ENCODE data around the gene ITGAD. TPM values are rescaled to one million over a fixed set of nuclear protein-coding genes. Genes with fewer than 3 reads are reported as not detected.

ITGAD gene
- total RNA-seq, 1 experiment from 2014 or later, result not detected

DNA sequence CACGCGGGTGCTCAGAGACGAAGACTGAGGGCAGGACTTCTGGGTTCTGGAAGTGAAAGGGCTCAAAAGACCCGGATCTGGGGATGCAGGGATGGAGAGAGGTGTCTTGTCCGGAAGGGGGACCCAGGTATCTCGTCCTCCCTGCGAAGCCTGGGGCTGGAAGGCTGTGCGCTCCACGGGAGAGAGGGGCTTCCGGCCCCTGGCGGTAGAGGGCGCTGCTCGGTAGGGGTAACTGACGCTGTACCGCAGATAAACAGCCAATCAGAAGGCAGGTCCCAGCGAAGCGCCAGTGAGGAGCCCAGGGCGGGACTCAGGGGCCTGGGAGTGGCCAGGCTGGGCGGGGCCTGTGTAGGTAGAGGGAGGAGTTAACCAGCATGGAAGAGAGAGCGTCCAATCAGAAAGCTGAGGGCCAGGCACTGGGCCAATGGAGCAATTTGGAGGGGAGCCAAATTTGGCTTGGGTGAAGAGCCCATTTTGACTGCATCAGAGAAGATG lies 79.6 kb downstream of the ITGAD start:
- no peak overlapping the region for H3T11ph ChIP-seq (ENCODE audit: low read length)
- Mint-ChIP-seq H3K4me1 (peaks cover 16 to 22% of the 10 kb centered on the region in 2 experiments), H3K27ac (peak overlapping the region in 1 of 3 experiments; percentile 91; a peak in 1 of 7 replicates), H3K9me3 (no peaks in the 10 kb centered on the region; a peak in 1 of 5 replicates), H3K4me3 (peak overlapping the region; percentile 80 to 89), H3K36me3 (ENCODE audit: insufficient read depth in 1 of 3, low read depth in 3 of 3) (peaks cover 0 to 14% (median 1%) of the 10 kb centered on the region in 3 experiments; a peak in 3 of 7 replicates), H3K27me3 (ENCODE audit: low read depth) (peaks cover 46% of the 10 kb centered on the region)
- no peaks in the 10 kb centered on the region for H3K9me3 ChIP-seq (ENCODE audit: control insufficient read depth, low read depth, low read length)
- peak; percentile 86 for DNase-seq
- H2AFZ ChIP-seq (ENCODE audit: low read length), result no peak overlapping the region
- H3K4me2 ChIP-seq (ENCODE audit: insufficient read depth, insufficient read length, low read length), result peak overlapping the region; percentile 54
- no peak overlapping the region for H2BK12ac ChIP-seq (ENCODE audit: insufficient read length, low read depth, low read length)
- H3K14ac ChIP-seq (ENCODE audit: insufficient read depth, low read length), result no peak overlapping the region
- H2BK15ac ChIP-seq (ENCODE audit: low read depth, low read length), result no peak overlapping the region
- H4K20me1 ChIP-seq (ENCODE audit: control insufficient read depth, insufficient read depth, insufficient read length), result no peaks in the 10 kb centered on the region
- no peak overlapping the region for H2BK120ac ChIP-seq (ENCODE audit: low read depth, low read length, poor library complexity, severe bottlenecking)
- H3K23me2 ChIP-seq (ENCODE audit: insufficient read length, low read depth, low read length, poor library complexity, severe bottlenecking), result peaks cover 22% of the 10 kb centered on the region
- H3K79me2 ChIP-seq (ENCODE audit: insufficient read depth, low read length), result no peaks in the 10 kb centered on the region
- H3K56ac ChIP-seq (ENCODE audit: insufficient read length, low read depth, low read length), result no peak overlapping the region
- no peak overlapping the region for H4K8ac ChIP-seq (replicated peaks; ENCODE audit: insufficient read length, low read depth, low read length)
- H3K18ac ChIP-seq (ENCODE audit: insufficient read length, low read depth, low read length), result no peak overlapping the region
- TF ChIP-seq, protein P1, sequence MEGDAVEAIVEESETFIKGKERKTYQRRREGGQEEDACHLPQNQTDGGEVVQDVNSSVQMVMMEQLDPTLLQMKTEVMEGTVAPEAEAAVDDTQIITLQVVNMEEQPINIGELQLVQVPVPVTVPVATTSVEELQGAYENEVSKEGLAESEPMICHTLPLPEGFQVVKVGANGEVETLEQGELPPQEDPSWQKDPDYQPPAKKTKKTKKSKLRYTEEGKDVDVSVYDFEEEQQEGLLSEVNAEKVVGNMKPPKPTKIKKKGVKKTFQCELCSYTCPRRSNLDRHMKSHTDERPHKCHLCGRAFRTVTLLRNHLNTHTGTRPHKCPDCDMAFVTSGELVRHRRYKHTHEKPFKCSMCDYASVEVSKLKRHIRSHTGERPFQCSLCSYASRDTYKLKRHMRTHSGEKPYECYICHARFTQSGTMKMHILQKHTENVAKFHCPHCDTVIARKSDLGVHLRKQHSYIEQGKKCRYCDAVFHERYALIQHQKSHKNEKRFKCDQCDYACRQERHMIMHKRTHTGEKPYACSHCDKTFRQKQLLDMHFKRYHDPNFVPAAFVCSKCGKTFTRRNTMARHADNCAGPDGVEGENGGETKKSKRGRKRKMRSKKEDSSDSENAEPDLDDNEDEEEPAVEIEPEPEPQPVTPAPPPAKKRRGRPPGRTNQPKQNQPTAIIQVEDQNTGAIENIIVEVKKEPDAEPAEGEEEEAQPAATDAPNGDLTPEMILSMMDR (conservative IDR thresholded peaks at IDR 0.05), result peak; percentile 91
- no CpG with 5 or more reads among the region's 20 CpGs for WGBS (ENCODE audit: extremely low coverage, insufficient read length, low lambda C conversion rate)
- H4K91ac ChIP-seq (ENCODE audit: insufficient read length, low read depth, low read length), result no peak overlapping the region
- H3K27me3 ChIP-seq (ENCODE audit: insufficient read depth, low read length), result no peaks in the 10 kb centered on the region; the same call in 1 of the 2 replicates
- no peak overlapping the region for H2BK5ac ChIP-seq (ENCODE audit: insufficient read length, low read length)
- no peak overlapping the region for H2BK20ac ChIP-seq (ENCODE audit: low read depth, low read length, poor library complexity, severe bottlenecking)
- no peaks in the 10 kb centered on the region for H3K79me1 ChIP-seq (ENCODE audit: insufficient read depth, low read depth, low read length, poor library complexity, severe bottlenecking)
- no peak overlapping the region for H4K5ac ChIP-seq (ENCODE audit: insufficient read length, low read depth, low read length)
- no peak overlapping the region for H3K23ac ChIP-seq (ENCODE audit: insufficient read length, low read depth, low read length)
- H3K9ac ChIP-seq (ENCODE audit: extremely low read depth, insufficient read length, low read length), result no peak overlapping the region
- H3K27ac ChIP-seq (ENCODE audit: insufficient read length, low read depth, low read length), result no peak overlapping the region
- no peak overlapping the region for H3K4ac ChIP-seq (ENCODE audit: low read depth, low read length)
- H2AK5ac ChIP-seq (ENCODE audit: insufficient read length, low read length), result no peak overlapping the region
- H3K4me1 ChIP-seq (ENCODE audit: insufficient read depth, low read length), result peaks cover 3% of the 10 kb centered on the region; the same call in 1 of the 2 replicates

All from H9 (cell line).